ENCODE data around the gene ACADVL. TPM values are rescaled to one million over a fixed set of nuclear protein-coding genes. Genes with fewer than 3 reads are reported as not detected.
A peak's percentile ranks its signal among the peaks of the same experiment; 100 is the strongest.

ACADVL gene
- total RNA-seq, 1 donor from 2014 or later, result 219 TPM

DNA sequence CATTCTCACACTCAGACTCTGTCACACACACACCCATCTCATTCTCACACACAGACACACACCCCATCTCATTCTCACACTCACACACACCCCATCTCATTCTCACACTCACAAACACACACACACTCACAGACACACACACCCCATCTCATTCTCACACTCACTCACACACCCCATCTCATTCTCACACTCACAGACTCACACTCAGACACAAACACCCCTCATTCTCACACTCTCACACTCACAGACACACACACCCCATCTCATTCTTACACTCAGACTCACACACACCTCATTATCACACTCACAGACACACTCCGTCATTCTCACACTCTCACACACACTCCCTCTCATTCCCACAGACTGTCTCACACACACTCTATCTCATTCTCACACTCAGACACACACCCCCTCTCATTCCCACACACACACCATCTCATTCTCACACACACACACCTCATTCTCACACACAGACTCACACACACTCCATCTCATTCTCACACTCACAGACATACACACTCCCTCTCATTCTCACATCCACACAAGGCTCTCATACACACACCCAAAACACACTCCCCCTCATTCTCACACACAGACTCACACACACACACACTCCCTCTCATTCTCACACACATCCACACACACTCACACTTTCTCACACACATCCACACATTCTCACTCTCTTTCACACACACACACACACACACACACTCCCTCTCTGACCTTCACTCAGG lies 43.5 kb upstream of the ACADVL start:
- no peak for DNase-seq (ENCODE audit: low read depth)

GRCh38 chr17:7176841-7177190 lies 42.9 kb upstream of the ACADVL start:
- TF ChIP-seq CTCF (IDR thresholded peaks at IDR 0.05; ENCODE audit: insufficient read depth, low read length, poor library complexity, severe bottlenecking), result no peak
- H3K27me3 ChIP-seq (ENCODE audit: control insufficient read depth, insufficient read depth, low read length), result peaks cover 43% of the 10 kb centered on the region
- H3K4me3 ChIP-seq (ENCODE audit: low read depth, low read length), result peak overlapping the region; percentile 47
- H3K36me3 ChIP-seq (ENCODE audit: control insufficient read depth, insufficient read depth, low read length), result no peaks in the 10 kb centered on the region
- DNase-seq (ENCODE audit: low read depth), result no peak

More for the DNA sequence above, 43.5 kb upstream of the ACADVL start:
- Histone ChIP-seq H3K27me3 (ENCODE audit: control insufficient read depth, insufficient read depth, low read length) (peaks cover 43% of the 10 kb centered on the region), H3K4me3 (ENCODE audit: low read depth, low read length) (no peak overlapping the region), H3K36me3 (ENCODE audit: control insufficient read depth, insufficient read depth, low read length) (no peaks in the 10 kb centered on the region)
- no peak for TF ChIP-seq CTCF (IDR thresholded peaks at IDR 0.05; ENCODE audit: insufficient read depth, low read length, poor library complexity, severe bottlenecking)

- no peak for DNase-seq (ENCODE audit: low read depth)
- Histone ChIP-seq H3K4me3 (ENCODE audit: low read depth, low read length) (peak overlapping the region; percentile 47), H3K27me3 (ENCODE audit: control insufficient read depth, insufficient read depth, low read length) (peaks cover 43% of the 10 kb centered on the region), H3K36me3 (ENCODE audit: control insufficient read depth, insufficient read depth, low read length) (no peaks in the 10 kb centered on the region)
- peak; percentile 87 for TF ChIP-seq CTCF (IDR thresholded peaks at IDR 0.05; ENCODE audit: insufficient read depth, low read length, poor library complexity, severe bottlenecking)
Observed at GRCh38 chr17:7177191-7177953, 42.4 kb upstream of the ACADVL start.

DNA sequence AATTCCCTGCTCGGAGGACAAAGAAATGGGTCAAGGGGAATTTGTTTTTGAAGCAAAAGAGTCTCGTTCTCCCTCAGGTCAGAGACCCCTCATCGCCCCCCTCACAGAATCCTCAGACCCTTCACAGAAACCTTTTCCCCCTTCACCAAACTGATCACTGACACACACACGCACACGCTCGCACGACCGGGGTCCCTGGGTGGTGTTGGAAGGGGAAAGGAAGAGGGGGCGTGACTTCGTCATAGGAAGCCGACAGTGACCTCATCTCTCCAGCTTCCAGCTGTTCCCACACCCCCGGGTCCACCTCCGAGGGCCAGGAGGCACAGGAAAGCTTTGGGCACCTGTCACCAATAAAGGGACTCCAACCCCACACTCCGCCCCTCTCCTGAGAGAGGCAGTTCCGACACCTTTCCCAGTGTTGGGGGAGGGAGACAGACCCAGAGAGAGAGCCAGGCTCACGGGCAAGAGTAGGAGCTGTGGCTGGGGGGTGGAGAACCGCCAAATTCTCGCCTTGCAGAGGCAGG lies 41.7 kb upstream of the ACADVL start:
- H3K4me3 ChIP-seq (ENCODE audit: low read depth, low read length), result peak overlapping the region; percentile 47
- no peak for DNase-seq (ENCODE audit: low read depth)
- no peak for TF ChIP-seq CTCF (IDR thresholded peaks at IDR 0.05; ENCODE audit: insufficient read depth, low read length, poor library complexity, severe bottlenecking)

DNA sequence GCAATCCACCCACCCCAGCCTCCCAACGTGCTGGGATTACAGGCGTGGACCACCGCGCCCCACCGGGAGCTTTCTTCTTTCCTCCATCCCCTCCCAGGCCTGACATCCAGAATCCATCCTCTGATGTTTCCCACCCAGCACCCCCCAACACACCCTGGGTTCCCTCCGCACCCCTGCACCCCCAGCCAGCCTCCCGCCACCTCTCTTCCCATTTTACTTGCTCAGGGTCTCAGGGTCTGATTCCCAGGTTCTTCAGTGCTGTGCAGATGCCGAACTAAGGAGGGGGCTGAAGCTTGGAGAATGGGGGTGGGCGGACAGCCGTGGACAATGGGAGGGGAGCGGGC lies 40.8 kb upstream of the ACADVL start:
- no peak for TF ChIP-seq CTCF (IDR thresholded peaks at IDR 0.05; ENCODE audit: insufficient read depth, low read length, poor library complexity, severe bottlenecking)
- Histone ChIP-seq H3K4me3 (ENCODE audit: low read depth, low read length) (no peak overlapping the region), H3K27me3 (ENCODE audit: control insufficient read depth, insufficient read depth, low read length) (peaks cover 41% of the 10 kb centered on the region), H3K36me3 (ENCODE audit: control insufficient read depth, insufficient read depth, low read length) (no peaks in the 10 kb centered on the region)
- no peak for DNase-seq (ENCODE audit: low read depth)

More for the DNA sequence above, 41.7 kb upstream of the ACADVL start:
- Histone ChIP-seq H3K36me3 (ENCODE audit: control insufficient read depth, insufficient read depth, low read length) (no peaks in the 10 kb centered on the region), H3K27me3 (ENCODE audit: control insufficient read depth, insufficient read depth, low read length) (peaks cover 43% of the 10 kb centered on the region)
